Pancreas (tissue), 10 donors: ENCODE results near the gene EEF1G. TPM values are rescaled to one million over a fixed set of nuclear protein-coding genes. Genes with fewer than 3 reads are reported as not detected.

Experiments used
- ATAC-seq, 4 donors: fragments of 200-7000 bp; cut with Tn5 transposase; one replicate each; pipeline versions ENCODE4 v1.8.0 to v1.9.1; 2020; ENCODE audit warnings: mild to moderate bottlenecking in 4 of 4, moderate library complexity in 4 of 4
- DNase-seq, 6 donors: peaks; one replicate each; pipeline ENCODE4 v3.0.0-alpha.2; 2020
- FAIRE-seq: peaks from 2 replicates; lab custom pipeline; 2012; peaks lifted over from hg19 to GRCh38; lab: Jason Lieb, UNC
- H3K27ac ChIP-seq, 4 donors: fragments of 200-600 bp; sonication (generic); 1 replicate in 3 of 4; 2 replicates in 1 of 4; pipeline versions ENCODE4 v1.5.0 to v1.8.0; 2020
- H3K27me3 ChIP-seq, 4 donors: fragments of 200-600 bp; one replicate each; pipeline ENCODE4 v1.8.0; 2021
- H3K36me3 ChIP-seq, 3 donors: fragments of 200-600 bp; sonication (generic) in 1 of 3; one replicate each; pipeline versions ENCODE4 v1.5.0 to v1.8.0; 2020 to 2021
- H3K4me1 ChIP-seq, 3 donors: fragments of 200-600 bp; one replicate each; pipeline ENCODE4 v1.8.0; 2021
- H3K4me3 ChIP-seq, 4 donors: fragments of 200-600 bp; sonication (generic) in 2 of 4; one replicate each; pipeline versions ENCODE4 v1.5.0 to v1.8.0; 2020 to 2021
- H3K9me3 ChIP-seq, 4 donors: fragments of 200-600 bp; one replicate each; pipeline ENCODE4 v1.8.0; 2021
- CTCF ChIP-seq, 4 donors: fragments of 200-600 bp; sonication (generic) in 3 of 4; IDR thresholded peaks; one replicate each; pipeline versions ENCODE4 v1.5.0 to v1.8.0; 2021; ENCODE audit warnings: antibody characterized with exemption in 4 of 4
- WGBS, 2 donors: extraction: QIAGEN DNeasy Blood & Tissue Kit; methylation state at CpG; one replicate each; pipeline ENCODE4 v1.1.7; 2013; 5-methylcytosine and 5-hydroxymethylcytosine counted together
- intact Hi-C, 3 donors: fragments of 100-400 bp; cut with DNase I; formaldehyde crosslinking; loops; one replicate each; pipeline versions ENCODE4 v1.11.1 to v1.14.2; 2022
- polyA plus RNA-seq, 2 donors: library from polyadenylated mRNA; stranded (reverse); fragments of 200-250 nt; gene quantifications; one replicate each; pipeline ENCODE4 v1.2.3, GENCODE V29; 2013
- total RNA-seq, 6 donors: library from RNA; stranded (reverse); fragmentation: NEBNext Ultra II Directional in 4 of 6; extraction: Animal tissue kit (Norgen Biotek cat#: 25700) in 4 of 6; gene quantifications; one replicate each; pipeline versions ENCODE4 v1.2.1 to v1.2.4, GENCODE V29; 2021 to 2023
- donor health status: healthy with polysubstance abuse.
- donor health status: DM: no; HTN: no; CAD: no; lungs with moderate emphysema.
- donor health status: DM: no; HTN: no; CAD: no.
- donor health status: control.
- donor health status: control.
- donor health status: Bipolar disorder and iron deficiency.
- donor health status: DM: yes; HTN: yes; CAD: no.
- donor health status: DM: no; HTN: no; CAD: no.
- donor health status: DM: no; HTN: no; CAD: no.
- donor health status: DM: yes; HTN: yes; CAD: no.

EEF1G gene
- total and polyA plus RNA-seq, 8 donors: 630 to 1,171 (median 915) TPM

GRCh38 chr11:62535802-62536201 lies 37.9 kb downstream of the EEF1G start:
- 73 to 86% methylated on average over 12 of the region's 12 CpGs for WGBS, 2 donors
- no peak for ATAC-seq
- no peak overlapping the region for H3K4me3 ChIP-seq

GRCh38 chr11:62534779-62535545 lies 38.7 kb downstream of the EEF1G start:
- no peak for TF ChIP-seq CTCF (IDR thresholded peaks at IDR 0.05)
- H3K36me3 ChIP-seq: peaks cover 6 to 30% (median 13%) of the 10 kb centered on the region in 3 donors
- DNase-seq (no peak), FAIRE-seq (no peak), ATAC-seq (no peak)
- no peak overlapping the region for H3K27ac ChIP-seq
- intact Hi-C loops: no loop called here
- 87 to 97% methylated on average over 19 of the region's 19 CpGs for WGBS, 2 donors
- no peaks in the 10 kb centered on the region for H3K9me3 ChIP-seq
- no peak overlapping the region for H3K4me3 ChIP-seq
- no peaks in the 10 kb centered on the region for H3K27me3 ChIP-seq
- peaks cover 0 to 13% (median 0%) of the 10 kb centered on the region in 3 donors for H3K4me1 ChIP-seq

More at GRCh38 chr11:62535802-62536201, 37.9 kb downstream of the EEF1G start:
- Histone ChIP-seq H3K36me3 (peaks cover 6 to 30% (median 13%) of the 10 kb centered on the region in 3 donors), H3K27ac (no peak overlapping the region), H3K27me3 (no peaks in the 10 kb centered on the region), H3K4me1 (peaks cover 0 to 20% (median 4%) of the 10 kb centered on the region in 3 donors), H3K9me3 (no peaks in the 10 kb centered on the region)
- no peak for TF ChIP-seq CTCF (IDR thresholded peaks at IDR 0.05)
- intact Hi-C loops: no loop called here
- no peak for FAIRE-seq
- DNase-seq: peak in 1 of 6 donors; percentile 71

GRCh38 chr11:62532096-62532495 lies 41.6 kb downstream of the EEF1G start:
- 82 to 85% methylated on average over 2 of the region's 2 CpGs for WGBS, 2 donors
- intact Hi-C loops: no loop called here
- peaks cover 6 to 30% (median 13%) of the 10 kb centered on the region in 3 donors for H3K36me3 ChIP-seq
- no peaks in the 10 kb centered on the region for H3K9me3 ChIP-seq
- no peaks in the 10 kb centered on the region for H3K4me1 ChIP-seq
- TF ChIP-seq CTCF (IDR thresholded peaks at IDR 0.05): no peak
- ATAC-seq (no peak), FAIRE-seq (no peak), DNase-seq (no peak)
- H3K27me3 ChIP-seq: no peaks in the 10 kb centered on the region
- no peak overlapping the region for H3K4me3 ChIP-seq
- H3K27ac ChIP-seq: no peak overlapping the region

GRCh38 chr11:62516736-62517371 lies 56.8 kb downstream of the EEF1G start:
- 81 to 89% methylated on average over 14 of the region's 14 CpGs for WGBS, 2 donors
- no peak for TF ChIP-seq CTCF (IDR thresholded peaks at IDR 0.05)
- intact Hi-C loops: no loop called here
- Histone ChIP-seq H3K27me3 (no peaks in the 10 kb centered on the region), H3K36me3 (no peaks in the 10 kb centered on the region), H3K27ac (no peak overlapping the region), H3K4me1 (no peaks in the 10 kb centered on the region), H3K9me3 (no peaks in the 10 kb centered on the region), H3K4me3 (no peak overlapping the region)
- no peak for ATAC-seq
- no peak for FAIRE-seq
- DNase-seq: no peak
